ENCODE results near the gene PFDN4.

Gene PFDN4

GRCh38 chr20:54200487-54201267 is 7.2 kb upstream of the PFDN4 start:
- no peak for DNase-seq (ENCODE audit: low spot score)

- DNase-seq (ENCODE audit: low spot score), result no peak
Measured at GRCh38 chr20:54201268-54201846, 6.5 kb upstream of the PFDN4 start.

- no peak for DNase-seq (ENCODE audit: low spot score)
Measured at GRCh38 chr20:54203281-54203680, 4.6 kb upstream of the PFDN4 start.

GRCh38 chr20:54204063-54204462 is 3.8 kb upstream of the PFDN4 start:
- no peak for DNase-seq (ENCODE audit: low spot score)

GRCh38 chr20:54204481-54204880 is 3.4 kb upstream of the PFDN4 start:
- DNase-seq (ENCODE audit: low spot score), result no peak

- DNase-seq (ENCODE audit: low spot score), result no peak
Measured at GRCh38 chr20:54205450-54205849, 2.4 kb upstream of the PFDN4 start.

- no peak for DNase-seq (ENCODE audit: low spot score)
Measured at GRCh38 chr20:54207053-54207742, 689 bp upstream of the PFDN4 start.

- peak; percentile 36 for DNase-seq (ENCODE audit: low spot score)
Measured at GRCh38 chr20:54208548-54209176, 775 bp downstream of the PFDN4 start.

GRCh38 chr20:54209216-54209813 is 1.4 kb downstream of the PFDN4 start:
- DNase-seq (ENCODE audit: low spot score), result no peak

- DNase-seq (ENCODE audit: low spot score), result no peak
Measured at GRCh38 chr20:54212226-54212625, 4.3 kb downstream of the PFDN4 start.

GRCh38 chr20:54212871-54213270 is 5.0 kb downstream of the PFDN4 start:
- no peak for DNase-seq (ENCODE audit: low spot score)

GRCh38 chr20:54214566-54214965 is 6.7 kb downstream of the PFDN4 start:
- DNase-seq (ENCODE audit: low spot score), result no peak

GRCh38 chr20:54215157-54215789 is 7.4 kb downstream of the PFDN4 start:
- no peak for DNase-seq (ENCODE audit: low spot score)

- no peak for DNase-seq (ENCODE audit: low spot score)
Measured at GRCh38 chr20:54217762-54218161, 9.9 kb downstream of the PFDN4 start.

GRCh38 chr20:54218470-54218869 is 10.6 kb downstream of the PFDN4 start:
- no peak for DNase-seq (ENCODE audit: low spot score)

- DNase-seq (ENCODE audit: low spot score), result peak; percentile 23
Measured at GRCh38 chr20:54219751-54220426, 12.0 kb downstream of the PFDN4 start.

- DNase-seq (ENCODE audit: low spot score), result no peak
Measured at GRCh38 chr20:54220722-54221121, 12.8 kb downstream of the PFDN4 start.

- DNase-seq (ENCODE audit: low spot score), result peak; percentile 16
Measured at GRCh38 chr20:54221353-54221752, 13.5 kb downstream of the PFDN4 start.

GRCh38 chr20:54221996-54222890 is 14.4 kb downstream of the PFDN4 start:
- DNase-seq (ENCODE audit: low spot score), result no peak

- no peak for DNase-seq (ENCODE audit: low spot score)
Measured at GRCh38 chr20:54223285-54223684, 15.4 kb downstream of the PFDN4 start.
